Keratinocyte (primary cell): Measurements from ENCODE around the gene CACNA1E. TPM values are rescaled to one million over a fixed set of nuclear protein-coding genes. Genes with fewer than 3 reads are reported as not detected.

ENCODE experiments used
- DNase-seq: peaks from one replicate; pipeline ENCODE4 v3.0.0-alpha.2; 2011; ENCODE audit warnings: low read depth, missing footprints, low spot score
- FAIRE-seq: peaks from 2 replicates; lab custom pipeline; 2011; peaks lifted over from hg19 to GRCh38; lab: Jason Lieb, UNC
- H2AFZ ChIP-seq: 2 replicates; pipeline ENCODE4 v1.6.0; 2012; ENCODE audit warnings: low read length, control low read depth, inconsistent platforms; ENCODE audit not compliant: control insufficient read depth
- H3K27ac ChIP-seq: 2 replicates; pipeline ENCODE4 v1.5.1; 2011; ENCODE audit warnings: low read length; ENCODE audit not compliant: control insufficient read depth, insufficient read depth
- H3K27me3 ChIP-seq: 3 replicates; pipeline ENCODE4 v1.6.0; 2011; ENCODE audit warnings: low read length; ENCODE audit not compliant: control insufficient read depth, insufficient read depth; ENCODE audit errors: extremely low read depth
- H3K36me3 ChIP-seq, 2 experiments: 2 replicates in 1 of 2; 3 replicates in 1 of 2; pipeline ENCODE4 v1.5.1; 2011; ENCODE audit warnings: low read length in 2 of 2, mild to moderate bottlenecking in 1 of 2; ENCODE audit not compliant: control insufficient read depth in 2 of 2, insufficient read depth in 2 of 2; ENCODE audit errors: extremely low read depth in 1 of 2
- H3K4me1 ChIP-seq: 3 replicates; pipeline ENCODE4 v1.5.1; 2011; ENCODE audit warnings: low read length; ENCODE audit not compliant: control insufficient read depth, insufficient read depth; ENCODE audit errors: extremely low read depth
- H3K4me2 ChIP-seq: 3 replicates; pipeline ENCODE4 v1.6.0; 2011; ENCODE audit warnings: low read depth, low read length; ENCODE audit not compliant: control insufficient read depth, insufficient read depth; ENCODE audit errors: extremely low read depth
- H3K4me3 ChIP-seq, 3 experiments: fragments of 200-600 bp in 1 of 3; sonication (generic) in 1 of 3; 2 replicates in 2 of 3; 3 replicates in 1 of 3; pipeline ENCODE4 v1.5.1; 2011 to 2016; ENCODE audit warnings: low read length in 3 of 3, mild to moderate bottlenecking in 3 of 3, control low read depth in 2 of 3, inconsistent platforms in 1 of 3, low read depth in 1 of 3, mixed read lengths in 1 of 3, mixed run types in 1 of 3, moderate library complexity in 1 of 3; ENCODE audit not compliant: control insufficient read depth in 2 of 3, insufficient read depth in 2 of 3; ENCODE audit errors: extremely low read depth in 1 of 3
- H3K79me2 ChIP-seq: 2 replicates; pipeline ENCODE4 v1.6.0; 2012; ENCODE audit warnings: low read length; ENCODE audit not compliant: control insufficient read depth, insufficient read depth
- H3K9ac ChIP-seq: 3 replicates; pipeline ENCODE4 v1.6.0; 2011; ENCODE audit warnings: low read length; ENCODE audit not compliant: control insufficient read depth, insufficient read depth; ENCODE audit errors: extremely low read depth
- H3K9me1 ChIP-seq: 3 replicates; pipeline ENCODE4 v1.6.0; 2011; ENCODE audit warnings: low read length; ENCODE audit not compliant: control insufficient read depth, insufficient read depth; ENCODE audit errors: extremely low read depth
- H3K9me3 ChIP-seq: 2 replicates; pipeline ENCODE4 v1.5.1; 2012; ENCODE audit warnings: low read depth, low read length; ENCODE audit not compliant: control insufficient read depth
- H4K20me1 ChIP-seq: 3 replicates; pipeline ENCODE4 v1.6.0; 2011; ENCODE audit warnings: low read length; ENCODE audit not compliant: control insufficient read depth, insufficient read depth; ENCODE audit errors: extremely low read depth
- CTCF ChIP-seq, 3 experiments: IDR thresholded peaks in 1 of 3; conservative IDR thresholded peaks in 1 of 3; optimal IDR thresholded peaks in 1 of 3; 2 replicates in 2 of 3; 3 replicates in 1 of 3; pipeline versions ENCODE3 to v1.5.1; 2011; ENCODE audit warnings: low read length in 3 of 3, mild to moderate bottlenecking in 3 of 3, moderate library complexity in 2 of 3, control low read depth in 1 of 3, inconsistent platforms in 1 of 3; ENCODE audit not compliant: insufficient read depth in 2 of 3; ENCODE audit errors: extremely low read depth in 1 of 3
- EZH2 ChIP-seq: IDR thresholded peaks from one replicate; pipeline ENCODE4 v1.6.1; 2012; ENCODE audit warnings: inconsistent platforms, mild to moderate bottlenecking, low read length, moderate library complexity
- dilution Hi-C: fragments of 300-500 bp; cut with MboI; formaldehyde crosslinking; loops from one replicate; pipeline ENCODE4 v1.7.0; 2020; ENCODE audit warnings: low sequenced_read_pairs; ENCODE audit not compliant: extremely low pct_ligation_motif_present
- polyA plus RNA-seq, 5 experiments: library from polyadenylated mRNA; depleted of rRNA in 3 of 5; stranded (reverse) in 3 of 5; stranded (forward) in 1 of 5; unstranded in 1 of 5; fragments of >200 nt; gene quantifications; 1 replicate in 1 of 5; 2 replicates in 3 of 5; 3 replicates in 1 of 5; pipeline versions ENCODE4 v1.2.1 to v1.2.3, GENCODE V29; 2011 to 2012; ENCODE audit warnings: missing spikeins in 2 of 5, low read depth in 1 of 5, low replicate concordance in 1 of 5

CACNA1E gene
- polyA plus RNA-seq, 1 donor (not counting 4 experiments of a cell fraction or from before 2014, with no cell fraction given): not detected

- no peak overlapping the region for H3K27ac ChIP-seq
- DNase-seq (no peak), FAIRE-seq (no peak)
- H2AFZ ChIP-seq: no peak overlapping the region
- no peak overlapping the region for H3K4me3 ChIP-seq
- no peak overlapping the region for H3K4me2 ChIP-seq
- H3K36me3 ChIP-seq: no peaks in the 10 kb centered on the region
- no peaks in the 10 kb centered on the region for H4K20me1 ChIP-seq
- H3K9me1 ChIP-seq: no peaks in the 10 kb centered on the region
- no peak overlapping the region for H3K9ac ChIP-seq
- dilution Hi-C loops: no loop called here
- no peaks in the 10 kb centered on the region for H3K4me1 ChIP-seq
- no peaks in the 10 kb centered on the region for H3K9me3 ChIP-seq
- no peaks in the 10 kb centered on the region for H3K79me2 ChIP-seq
- TF ChIP-seq CTCF (optimal IDR thresholded peaks at IDR 0.05 in 1 of 3, IDR thresholded peaks at IDR 0.05 in 1 of 3, conservative IDR thresholded peaks at IDR 0.05 in 1 of 3; ENCODE audit: extremely low read depth in 1 of 3, insufficient read depth in 2 of 3, low read length in 3 of 3): no peak
- TF ChIP-seq EZH2: no peak
- no peaks in the 10 kb centered on the region for H3K27me3 ChIP-seq
Observed at GRCh38 chr1:181739214-181739613, 255.9 kb downstream of the CACNA1E start.

GRCh38 chr1:181742426-181742825 lies 259.1 kb downstream of the CACNA1E start:
- H4K20me1 ChIP-seq: no peaks in the 10 kb centered on the region
- H3K4me2 ChIP-seq: no peak overlapping the region

More at GRCh38 chr1:181742426-181742825, 259.1 kb downstream of the CACNA1E start:
- Histone ChIP-seq H3K36me3 (no peaks in the 10 kb centered on the region), H2AFZ (no peak overlapping the region), H3K9me1 (no peaks in the 10 kb centered on the region), H3K27ac (no peak overlapping the region), H3K4me3 (no peak overlapping the region), H3K9ac (no peak overlapping the region), H3K9me3 (no peaks in the 10 kb centered on the region), H3K79me2 (no peaks in the 10 kb centered on the region), H3K4me1 (no peaks in the 10 kb centered on the region), H3K27me3 (no peaks in the 10 kb centered on the region)
- no peak for DNase-seq
- dilution Hi-C loops: no loop called here
- FAIRE-seq: no peak
- TF ChIP-seq CTCF (optimal IDR thresholded peaks at IDR 0.05 in 1 of 3, IDR thresholded peaks at IDR 0.05 in 1 of 3, conservative IDR thresholded peaks at IDR 0.05 in 1 of 3; ENCODE audit: extremely low read depth in 1 of 3, insufficient read depth in 2 of 3, low read length in 3 of 3) (no peak), EZH2 (no peak)
